HG02852 (cell line): ENCODE measurements around the gene RFX3.

Source experiments
- ATAC-seq: cut with Tn5 transposase; IDR thresholded peaks from one replicate; pipeline ENCODE4 v1.9.1; 2021; ENCODE audit warnings: mild to moderate bottlenecking, moderate library complexity; ENCODE audit not compliant: unreplicated experiment

Gene RFX3

DNA sequence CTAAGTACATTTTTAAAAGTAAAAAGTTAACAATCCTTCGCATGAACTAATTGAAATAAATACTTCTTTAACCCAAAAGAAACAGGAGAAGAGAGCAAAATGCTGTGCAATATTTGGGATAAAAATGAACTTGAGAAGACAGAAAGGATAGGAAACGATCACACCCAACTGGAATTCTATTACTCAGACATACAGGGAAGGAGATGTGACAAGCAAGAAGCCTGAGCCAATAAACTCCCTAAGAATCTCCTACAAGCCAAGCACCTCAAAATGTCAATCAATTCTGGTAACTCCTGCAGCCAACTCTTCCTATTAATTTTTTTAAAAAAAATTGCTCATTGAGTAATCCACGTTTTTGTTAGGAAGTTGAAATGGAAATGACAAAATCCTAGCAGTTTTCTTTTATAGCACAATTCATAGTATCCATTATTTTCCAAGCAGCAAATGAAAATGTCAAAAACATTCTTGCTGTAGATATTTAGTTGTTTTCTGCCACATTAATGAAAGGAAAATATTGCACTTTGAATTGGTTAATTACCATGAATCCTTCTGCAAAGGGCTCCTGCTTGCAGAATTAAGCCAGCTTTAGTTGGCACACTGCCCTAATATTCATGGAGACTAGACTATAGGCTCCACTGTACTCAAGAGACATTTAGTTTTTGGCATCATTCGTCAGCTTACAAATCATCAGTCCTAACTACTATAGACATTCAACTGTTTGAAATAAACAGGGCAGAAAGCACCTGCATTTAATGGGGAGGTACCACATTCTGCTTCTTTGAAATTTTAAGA, 89.0 kb downstream of the RFX3 start:
- no peak for ATAC-seq

DNA sequence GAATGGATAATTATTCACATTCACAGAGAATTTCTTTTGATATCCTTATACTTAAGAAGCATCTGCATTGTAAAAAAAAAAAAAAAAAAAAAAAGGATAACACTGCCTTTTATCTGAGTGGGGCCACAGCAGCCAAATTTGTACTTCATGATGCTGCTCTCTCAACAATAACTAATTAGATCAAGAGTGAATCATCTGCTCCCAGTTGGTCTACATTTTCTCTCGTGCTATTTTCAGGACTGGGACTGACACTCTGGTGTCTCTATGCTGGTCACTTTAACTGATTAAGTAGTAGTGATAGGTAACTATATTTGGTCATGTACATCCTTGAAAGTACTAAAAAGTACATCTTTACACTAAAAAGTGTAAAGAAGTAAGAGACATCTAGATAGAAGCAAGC, 90.1 kb downstream of the RFX3 start:
- ATAC-seq = no peak

DNA sequence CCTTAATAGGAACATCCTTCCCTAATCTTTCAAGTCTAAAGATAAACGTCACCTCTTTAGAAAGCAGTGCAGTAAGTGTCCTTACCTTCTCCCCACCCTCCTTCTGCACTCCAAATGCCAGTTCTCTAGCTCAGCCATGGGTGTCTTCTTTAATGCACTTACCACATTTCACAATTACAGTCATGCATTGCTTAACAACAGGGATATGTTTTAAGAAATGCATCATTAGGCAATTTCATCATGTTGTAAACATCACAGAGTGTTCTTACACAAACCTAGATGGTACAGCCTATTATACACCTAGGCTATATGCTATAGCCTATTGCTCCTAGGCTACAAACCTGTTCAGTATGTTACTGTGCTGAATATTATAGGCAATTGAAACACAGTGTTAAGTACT, 91.2 kb downstream of the RFX3 start:
- no peak for ATAC-seq

DNA sequence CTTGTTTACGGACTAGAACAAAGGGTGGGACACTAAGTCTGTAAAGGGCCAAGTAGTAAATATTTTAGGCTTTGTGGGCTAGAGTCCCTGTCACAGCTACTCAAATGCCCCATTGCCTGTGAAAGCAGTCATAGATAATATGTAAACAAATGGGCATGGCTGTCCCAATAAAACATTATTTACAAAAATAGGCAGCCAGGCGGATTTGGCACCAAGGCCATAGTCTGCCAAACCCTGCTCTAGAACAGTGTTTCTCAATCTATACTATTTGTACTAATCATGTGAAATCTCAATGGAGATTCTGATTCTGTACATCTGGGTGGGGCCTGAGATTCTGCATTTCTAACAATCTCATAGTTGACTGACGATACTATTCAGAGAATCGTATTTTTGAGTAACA, 92.0 kb downstream of the RFX3 start:
- no peak for ATAC-seq

DNA sequence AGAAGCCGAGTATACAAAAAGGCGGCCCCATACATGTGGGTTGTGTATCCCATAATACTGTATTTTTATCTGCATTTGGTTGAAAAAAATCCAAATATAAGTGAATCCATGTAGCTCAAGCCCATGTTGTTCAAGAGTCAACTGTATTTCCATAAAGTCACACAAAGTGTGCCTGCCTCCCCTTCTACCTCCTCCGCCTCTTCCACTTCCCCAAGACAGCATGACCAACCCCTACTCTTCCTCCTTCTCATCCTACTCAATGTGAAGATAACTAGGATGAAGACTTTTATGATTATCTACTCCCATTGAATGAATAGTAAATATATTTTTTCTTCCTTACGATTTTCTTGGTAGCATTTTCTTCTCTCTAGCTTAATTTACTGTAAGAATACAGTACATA, 92.7 kb downstream of the RFX3 start:
- no peak for ATAC-seq

DNA sequence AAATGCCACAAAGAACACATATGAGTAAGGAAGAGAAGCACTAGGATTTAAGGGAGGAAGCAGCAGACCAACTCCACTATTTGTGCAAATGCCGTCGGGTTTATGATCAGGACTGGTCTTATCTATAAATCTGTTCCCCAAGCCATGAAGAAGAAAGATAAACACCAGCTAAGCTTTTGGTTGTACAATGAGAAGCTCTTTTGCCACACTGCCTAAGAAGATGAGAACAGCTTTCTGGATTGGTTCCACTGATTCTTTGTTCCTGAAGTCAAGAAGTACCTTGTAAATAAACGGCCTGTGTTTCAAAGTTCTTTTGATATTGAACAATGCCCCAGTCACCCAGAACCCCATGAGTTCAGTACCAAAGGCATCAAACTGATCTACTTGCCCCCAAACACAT, 93.9 kb downstream of the RFX3 start:
- ATAC-seq = no peak

DNA sequence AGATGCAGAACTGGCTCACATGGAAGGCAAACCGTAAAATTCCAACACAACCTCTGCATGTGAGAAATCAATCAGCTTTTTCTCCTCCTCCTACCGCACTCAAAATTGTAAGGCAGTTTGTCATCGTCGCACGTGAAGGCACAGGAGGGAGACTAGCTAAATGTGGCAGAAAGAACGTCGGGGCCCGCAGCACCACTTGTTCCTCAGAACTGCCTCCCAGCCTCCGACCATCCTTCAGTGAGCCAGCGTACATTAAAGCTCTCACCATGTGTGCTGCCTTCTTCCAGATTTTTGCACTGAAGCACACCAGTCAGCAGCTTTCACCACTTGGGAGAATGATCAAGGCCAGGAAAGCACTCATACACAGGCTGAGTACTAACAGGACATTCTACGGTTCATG, 105.9 kb downstream of the RFX3 start:
- no peak for ATAC-seq

DNA sequence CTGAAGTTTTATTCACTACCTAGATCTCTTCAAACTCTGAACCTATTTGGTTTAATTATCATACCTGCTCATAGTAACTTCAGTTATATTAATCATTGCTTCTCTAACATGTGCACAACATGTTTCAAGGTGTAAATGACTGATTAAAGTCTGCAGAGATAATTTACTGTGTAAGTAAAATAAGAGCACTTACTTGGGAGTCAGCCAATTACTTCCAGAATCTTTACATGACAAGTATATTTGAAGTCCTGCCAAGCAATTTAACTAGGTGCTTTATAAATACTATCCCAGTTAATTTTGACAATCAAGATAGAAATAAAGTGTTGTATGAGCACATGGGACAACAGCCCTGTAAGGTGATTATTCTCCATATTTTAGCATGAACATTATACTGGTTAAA, 109.9 kb downstream of the RFX3 start:
- no peak for ATAC-seq

DNA sequence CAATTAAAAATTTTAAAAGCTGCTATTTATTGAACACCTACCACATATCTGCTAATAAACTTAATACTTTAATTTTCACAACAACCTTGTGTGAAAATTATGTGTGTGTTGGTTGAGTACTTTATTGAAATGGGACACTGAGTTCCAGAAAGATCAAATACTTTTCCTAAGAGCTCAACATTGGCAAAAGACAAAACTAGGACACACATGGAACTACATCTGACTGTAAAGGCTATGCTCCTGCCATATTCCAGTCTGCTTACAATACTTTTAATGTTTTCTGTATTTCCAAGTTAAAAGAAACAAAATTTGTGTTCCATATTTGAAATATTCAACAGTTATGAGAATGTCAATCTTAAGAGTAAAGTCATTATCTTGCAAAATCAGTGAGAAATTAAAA, 111.8 kb downstream of the RFX3 start:
- no peak for ATAC-seq

DNA sequence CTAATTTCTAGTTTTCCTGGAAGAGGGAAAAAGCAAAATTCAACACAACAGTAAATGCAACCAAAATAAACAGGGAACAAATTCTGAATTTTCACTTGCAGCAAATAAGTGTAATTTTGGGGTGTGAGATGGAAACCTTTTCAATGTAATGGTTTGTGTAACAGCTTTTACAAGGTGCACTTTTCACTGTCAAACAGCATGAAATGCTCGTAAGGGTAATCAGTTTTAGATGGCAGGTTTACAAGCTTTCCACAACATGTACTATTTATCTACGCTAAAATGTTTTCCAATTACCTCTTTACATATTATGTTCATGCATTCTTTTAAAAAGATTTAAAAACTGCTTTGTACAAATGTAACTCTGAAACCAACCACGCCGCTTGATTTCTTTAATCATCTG, 115.3 kb downstream of the RFX3 start:
- no peak for ATAC-seq

DNA sequence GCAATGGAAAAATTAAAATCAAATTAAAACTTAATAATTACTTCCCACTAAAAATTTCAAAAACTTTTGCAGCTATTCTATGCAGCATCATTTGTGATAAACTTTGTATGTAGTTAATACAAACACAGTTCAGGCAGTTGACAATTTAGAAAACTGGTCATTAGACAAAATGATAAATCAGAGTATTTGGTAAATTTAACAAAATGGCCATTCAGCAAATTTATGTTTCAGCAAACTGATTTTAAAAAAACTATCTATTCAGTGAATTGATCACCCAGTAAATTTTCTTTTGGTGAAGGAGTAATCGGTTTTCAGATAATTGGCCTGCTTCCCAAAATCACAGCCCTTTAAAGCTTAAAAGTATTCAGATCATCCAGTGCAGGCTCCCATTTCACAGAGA, 116.3 kb downstream of the RFX3 start:
- ATAC-seq = no peak

DNA sequence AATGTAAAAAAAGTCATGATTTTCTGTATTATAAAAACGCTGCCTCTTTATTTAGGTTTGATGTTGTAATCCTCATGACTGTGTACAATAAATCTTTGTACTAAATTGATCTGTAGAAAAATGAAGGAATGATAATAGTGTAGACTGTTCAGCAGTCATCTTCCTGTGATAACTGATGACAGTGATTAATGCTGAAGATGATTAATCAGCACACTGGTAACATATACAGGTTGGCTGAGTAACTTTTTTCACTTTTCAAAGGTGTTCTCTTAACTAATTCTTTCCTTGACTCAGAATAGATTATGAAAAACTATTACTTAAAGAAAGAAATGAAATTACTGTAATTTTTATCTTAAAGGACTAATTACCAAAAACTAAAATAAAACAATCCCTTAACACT, 122.5 kb downstream of the RFX3 start:
- no peak for ATAC-seq

DNA sequence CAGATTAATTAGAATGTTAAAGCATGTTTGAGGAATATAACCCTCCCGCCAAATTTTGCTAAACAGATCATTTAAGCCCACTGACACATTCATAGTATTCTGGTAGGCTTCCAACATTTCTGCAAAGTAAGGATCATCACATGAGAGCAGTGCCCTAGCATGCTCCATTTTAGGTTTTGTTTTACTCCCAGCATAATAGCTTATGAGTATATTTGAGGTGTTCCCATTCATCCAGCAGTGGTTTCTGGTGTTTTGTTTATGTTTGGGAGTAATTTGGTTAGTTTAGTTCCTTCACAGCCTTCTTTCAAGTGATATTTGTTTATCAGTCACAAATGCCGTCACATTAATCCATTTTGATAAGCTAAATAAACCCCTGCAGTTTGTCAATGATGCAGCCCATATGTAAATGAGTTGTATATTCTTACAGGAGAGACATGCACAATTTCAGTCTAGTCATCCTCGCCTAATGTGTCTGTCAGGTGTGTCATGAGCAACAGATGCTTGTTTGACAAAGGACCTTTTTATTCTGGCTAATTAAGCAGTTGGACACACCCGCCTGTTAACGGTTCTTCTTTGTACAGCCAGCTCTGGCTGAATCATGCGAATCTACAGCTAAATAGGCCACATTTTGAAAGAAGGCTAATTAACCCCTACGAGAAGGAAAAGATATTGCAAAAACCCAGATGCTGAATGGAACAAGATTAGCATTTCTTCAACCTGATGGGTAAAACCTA, 124.4 kb downstream of the RFX3 start:
- no peak for ATAC-seq

DNA sequence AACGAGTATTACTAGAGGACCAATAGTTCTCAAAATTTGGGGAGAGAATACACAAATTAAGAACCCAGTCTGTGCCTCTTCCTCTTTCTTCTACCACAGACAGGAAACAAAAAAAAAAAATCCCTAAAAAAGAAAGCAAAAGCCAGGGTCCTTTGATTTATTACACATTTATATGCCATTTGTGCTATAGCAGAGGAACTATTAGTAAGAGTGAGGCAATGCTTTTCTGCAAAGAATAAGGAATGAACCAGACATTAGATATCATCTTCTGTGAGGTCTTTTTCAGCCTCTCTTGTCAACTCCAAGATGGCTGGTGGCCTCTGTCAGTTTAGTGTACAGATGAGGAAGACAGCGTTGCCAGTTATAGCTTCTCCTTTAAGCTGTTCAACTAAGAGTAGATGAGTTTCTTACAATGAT, 127.6 kb downstream of the RFX3 start:
- peak; percentile 66 for ATAC-seq

DNA sequence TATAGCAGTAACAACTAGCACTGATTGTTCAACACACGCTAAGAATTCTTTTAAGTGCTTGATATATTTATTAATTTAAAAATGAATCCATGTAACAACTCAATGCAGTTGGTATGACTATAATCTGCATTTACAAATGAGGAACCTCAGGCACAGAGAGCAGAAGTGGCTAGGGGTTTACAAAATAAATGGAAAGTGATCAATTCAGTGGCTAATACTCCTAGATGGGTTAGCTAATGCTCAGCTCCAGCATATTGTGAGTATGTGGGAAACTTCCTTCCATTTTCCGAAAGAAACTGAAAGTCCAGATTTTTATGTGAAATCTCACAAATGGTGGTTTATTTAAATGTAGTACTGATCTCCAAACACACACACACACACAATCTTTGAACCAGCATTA, 128.0 kb downstream of the RFX3 start:
- ATAC-seq = peak; percentile 51

DNA sequence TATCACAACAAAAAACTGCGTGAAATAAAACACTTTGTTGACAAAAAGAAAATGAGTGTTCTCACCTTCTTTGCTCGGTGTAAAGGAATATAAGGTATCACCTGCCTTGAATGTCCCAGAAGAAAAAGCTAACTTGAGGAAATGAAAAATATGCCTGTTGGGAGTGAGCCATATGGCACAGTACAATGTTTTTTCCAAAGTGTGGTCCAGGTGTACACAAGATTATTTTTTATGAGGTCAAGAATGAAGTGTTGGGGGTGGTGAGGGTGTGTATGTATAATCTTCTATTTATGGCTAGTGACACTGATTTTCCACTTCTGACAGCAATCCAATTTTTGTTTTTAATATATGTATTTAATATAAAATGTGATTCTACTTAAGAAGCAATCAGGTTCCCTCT, 134.4 kb downstream of the RFX3 start:
- no peak for ATAC-seq

DNA sequence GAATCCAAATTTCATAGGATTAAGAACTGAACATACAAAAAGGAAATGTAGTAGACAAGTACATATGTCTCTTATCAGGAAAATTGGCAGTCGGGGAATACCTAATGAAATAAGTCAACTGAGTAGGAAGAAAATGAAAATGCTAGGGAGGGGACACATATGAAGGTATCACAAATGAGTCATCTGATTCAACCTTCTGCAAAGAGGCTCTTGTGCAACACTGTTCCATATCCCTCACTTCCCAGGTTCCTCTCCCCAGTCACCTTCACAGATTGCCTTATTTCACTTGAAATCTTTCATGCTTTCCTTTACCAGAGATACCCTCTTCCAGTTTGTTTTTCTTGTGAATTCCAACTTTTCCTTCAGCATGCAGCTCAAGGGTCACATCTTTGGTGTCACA, 139.0 kb downstream of the RFX3 start:
- no peak for ATAC-seq

DNA sequence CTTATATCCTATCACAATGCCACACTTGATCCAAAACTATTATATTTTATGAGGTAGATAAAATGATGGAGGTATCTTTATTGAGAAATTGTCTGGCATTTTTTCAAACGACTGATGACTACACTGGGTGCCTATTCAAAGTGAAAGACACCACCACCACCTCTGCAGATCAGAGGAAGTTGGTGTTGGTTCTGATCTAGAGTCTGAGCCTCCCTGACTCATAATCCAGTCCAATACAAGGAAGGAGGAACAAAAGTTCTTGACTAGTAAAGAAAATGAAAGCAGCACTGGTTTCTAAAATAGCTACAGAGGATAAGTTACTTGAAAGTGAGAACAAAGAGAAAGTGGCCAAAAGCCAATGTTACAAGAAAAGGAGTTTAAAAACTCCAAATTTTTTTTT, 139.9 kb downstream of the RFX3 start:
- ATAC-seq = peak; percentile 99

DNA sequence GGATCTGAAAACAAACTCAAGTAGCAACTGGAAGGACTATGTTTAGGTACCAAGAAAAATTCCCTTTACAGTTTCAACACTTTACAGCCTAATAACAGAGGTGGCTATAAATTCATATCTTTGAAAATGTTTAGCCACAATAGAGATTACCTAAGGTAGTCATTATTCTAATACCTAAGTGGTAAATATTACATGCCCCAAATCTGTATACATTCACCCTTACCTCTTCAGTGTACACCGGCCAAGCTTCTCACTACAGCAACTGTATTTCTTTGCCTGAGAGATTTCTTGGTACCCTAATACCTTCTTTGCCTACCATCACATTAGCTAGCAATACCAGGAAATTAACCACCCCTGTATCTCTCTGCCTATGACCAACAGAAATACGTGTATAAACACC, 154.0 kb downstream of the RFX3 start:
- ATAC-seq = no peak

DNA sequence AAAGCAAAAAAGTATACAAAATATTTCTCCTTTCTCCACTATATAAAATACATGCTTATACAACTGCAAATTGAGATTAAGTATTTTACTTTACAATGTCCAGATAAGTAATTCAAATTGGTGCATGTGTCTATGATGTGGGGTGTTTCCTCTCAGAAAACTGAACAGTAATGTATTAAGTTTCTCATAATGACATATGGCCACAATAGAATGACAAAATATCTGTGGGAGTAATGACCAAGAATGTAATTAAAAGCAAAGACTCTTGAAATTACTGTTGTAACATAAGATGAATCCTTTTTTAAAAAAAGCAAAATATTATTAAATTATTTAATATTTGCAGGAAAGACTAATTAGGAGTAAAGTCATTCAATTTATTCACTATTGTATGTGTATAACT, 155.1 kb downstream of the RFX3 start:
- ATAC-seq = no peak

DNA sequence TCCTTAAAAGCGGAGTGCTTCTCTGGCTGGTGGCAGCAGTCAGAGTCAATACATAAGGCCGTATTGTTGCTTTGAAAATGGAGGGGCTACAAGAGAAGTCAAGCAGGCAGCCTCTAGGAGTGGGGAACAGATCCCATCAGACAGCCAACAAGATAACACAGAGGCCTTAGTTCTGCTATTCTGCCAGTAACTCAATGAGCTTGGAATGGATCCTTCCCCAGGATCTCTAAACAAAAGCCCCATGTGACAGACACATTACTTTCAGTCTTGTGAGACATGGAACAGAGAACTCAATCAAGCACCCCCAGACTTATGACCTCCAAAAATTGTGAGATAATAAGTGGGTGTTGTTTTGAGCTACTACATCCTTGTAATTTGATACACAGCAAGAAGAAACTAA, 158.6 kb downstream of the RFX3 start:
- ATAC-seq = no peak

DNA sequence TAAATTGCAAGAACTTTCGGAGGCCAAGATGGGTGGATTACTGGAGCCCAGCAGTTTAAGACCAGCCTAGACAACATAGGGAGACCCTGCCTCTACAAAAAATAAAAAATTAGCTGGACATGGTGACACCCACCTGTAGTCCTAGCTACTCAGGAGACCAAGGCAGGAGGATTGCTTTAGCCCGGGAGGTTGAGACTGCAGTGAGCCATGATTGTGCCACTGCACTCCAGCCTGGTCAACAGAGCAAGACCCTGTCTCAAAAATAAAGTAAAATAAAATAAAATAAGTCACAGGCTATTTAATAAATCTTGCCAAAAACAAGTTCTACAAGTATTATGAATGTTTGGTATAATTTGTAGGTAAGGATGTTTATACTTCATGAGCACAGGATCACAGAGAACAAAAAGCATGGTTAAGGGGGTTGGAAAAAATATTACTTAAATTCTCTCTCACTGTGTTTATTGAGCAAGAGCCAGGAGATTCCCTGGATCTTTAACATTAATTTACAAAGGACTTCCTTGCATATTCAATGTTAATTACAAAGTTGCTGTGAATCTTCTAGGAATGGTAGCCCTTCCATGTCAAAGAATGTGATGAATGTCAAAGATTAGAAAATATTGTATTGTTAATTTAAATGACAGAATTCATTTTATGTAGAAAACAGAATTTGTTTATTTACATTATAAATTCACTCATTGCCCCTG, 164.0 kb downstream of the RFX3 start:
- no peak for ATAC-seq
